OCI-LY3 (cell line): ENCODE measurements around the gene TMEM232.

Experiments
- H2AFZ ChIP-seq: fragments of 200-600, 300-600 bp; shearing (Covaris generic); 2 replicates; pipeline ENCODE4 v1.6.0; 2014; ENCODE audit warnings: antibody characterized with exemption, low read depth, low read length
- H3K27ac ChIP-seq: fragments of 200-600, 300-600 bp; sonication (generic); 2 replicates; pipeline ENCODE4 v1.5.1; 2014; ENCODE audit warnings: mild to moderate bottlenecking, low read length, moderate library complexity, mixed read lengths
- H3K27me3 ChIP-seq: fragments of 200-600, 300-600 bp; sonication (generic); 2 replicates; pipeline ENCODE4 v1.6.1; 2014; ENCODE audit warnings: low read depth, low read length, mixed read lengths
- H3K36me3 ChIP-seq: fragments of 200-600, 300-600 bp; sonication (generic); replicated peaks from 2 replicates; pipeline ENCODE3; 2014; ENCODE audit warnings: low read depth, low read length, mixed read lengths
- H3K4me1 ChIP-seq: fragments of 300-600, 200-600 bp; sonication (generic); 2 replicates; pipeline ENCODE4 v1.6.1; 2014; ENCODE audit warnings: low read length, mixed read lengths
- H3K4me2 ChIP-seq: fragments of 200-600, 300-600 bp; sonication (generic); 2 replicates; pipeline ENCODE4 v1.6.1; 2014; ENCODE audit warnings: low read length, mixed read lengths
- H3K4me3 ChIP-seq: fragments of 300-600, 200-600 bp; sonication (generic); 2 replicates; pipeline ENCODE4 v1.5.1; 2014; ENCODE audit warnings: antibody characterized with exemption, mild to moderate bottlenecking, low read length, moderate library complexity
- H3K79me2 ChIP-seq: fragments of 300-600, 200-600 bp; shearing (Covaris generic); 2 replicates; pipeline ENCODE4 v1.6.1; 2014; ENCODE audit warnings: mild to moderate bottlenecking, low read length, mixed read lengths
- H3K9ac ChIP-seq: fragments of 300-600, 200-600 bp; shearing (Covaris generic); 2 replicates; pipeline ENCODE4 v1.6.0; 2014; ENCODE audit warnings: mild to moderate bottlenecking, low read length, moderate library complexity
- H3K9me3 ChIP-seq: fragments of 200-600, 300-600 bp; shearing (Covaris generic); 2 replicates; pipeline ENCODE4 v1.6.1; 2014; ENCODE audit warnings: low read length, mixed read lengths; ENCODE audit not compliant: insufficient read depth
- H4K20me1 ChIP-seq: fragments of 200-600, 300-600 bp; sonication (generic); 2 replicates; pipeline ENCODE4 v1.6.1; 2016; ENCODE audit warnings: low read length, mixed read lengths; ENCODE audit not compliant: insufficient read depth
- CTCF ChIP-seq: fragments of 200-600, 300-600 bp; sonication (generic); IDR thresholded peaks from 2 replicates; pipeline ENCODE4 v1.5.1; 2014; ENCODE audit warnings: antibody characterized with exemption, low read length, low read depth
- EZH2phosphoT487 ChIP-seq: fragments of 200-600 bp; shearing (Covaris generic); IDR thresholded peaks from 2 replicates; pipeline ENCODE4 v1.6.1; 2018; ENCODE audit warnings: antibody characterized with exemption, mixed run types, low read depth

The TMEM232 gene

GRCh38 chr5:110665184-110665726, 61.2 kb downstream of the TMEM232 start:
- no peaks in the 10 kb centered on the region for H3K79me2 ChIP-seq
- no peaks in the 10 kb centered on the region for H3K27me3 ChIP-seq
- no peak overlapping the region for H3K4me2 ChIP-seq
- H4K20me1 ChIP-seq = no peaks in the 10 kb centered on the region
- no peak overlapping the region for H3K4me3 ChIP-seq
- H3K4me1 ChIP-seq = peaks cover 3% of the 10 kb centered on the region; the same call in 1 of the 2 replicates
- TF ChIP-seq CTCF (no peak), EZH2phosphoT487 (no peak)
- H3K9me3 ChIP-seq = no peaks in the 10 kb centered on the region
- H3K27ac ChIP-seq = no peak overlapping the region
- H3K9ac ChIP-seq = no peak overlapping the region
- H2AFZ ChIP-seq = no peak overlapping the region
- H3K36me3 ChIP-seq = no peaks in the 10 kb centered on the region

GRCh38 chr5:110663525-110663924, 62.9 kb downstream of the TMEM232 start:
- Histone ChIP-seq H3K4me3 (no peak overlapping the region), H3K27ac (no peak overlapping the region), H4K20me1 (no peaks in the 10 kb centered on the region), H3K27me3 (no peaks in the 10 kb centered on the region), H2AFZ (no peak overlapping the region), H3K4me2 (no peak overlapping the region), H3K79me2 (no peaks in the 10 kb centered on the region), H3K9me3 (no peaks in the 10 kb centered on the region), H3K36me3 (no peaks in the 10 kb centered on the region), H3K4me1 (peaks cover 3% of the 10 kb centered on the region; the same call in 1 of the 2 replicates), H3K9ac (no peak overlapping the region)
- no peak for TF ChIP-seq CTCF

- H3K4me3 ChIP-seq = no peak overlapping the region
- H3K79me2 ChIP-seq = no peaks in the 10 kb centered on the region
- no peak overlapping the region for H3K27ac ChIP-seq
- no peaks in the 10 kb centered on the region for H4K20me1 ChIP-seq
- H3K4me2 ChIP-seq = peak overlapping the region; percentile 14; the same call in 1 of the 2 replicates
- H3K4me1 ChIP-seq = peaks cover 5% of the 10 kb centered on the region; the same call in 1 of the 2 replicates
- H3K27me3 ChIP-seq = no peaks in the 10 kb centered on the region
- H2AFZ ChIP-seq = peak overlapping the region; percentile 0; the same call in 1 of the 2 replicates
- H3K9me3 ChIP-seq = no peaks in the 10 kb centered on the region
- no peaks in the 10 kb centered on the region for H3K36me3 ChIP-seq
- no peak overlapping the region for H3K9ac ChIP-seq
- TF ChIP-seq EZH2phosphoT487 (no peak), CTCF (no peak)
Observed at GRCh38 chr5:110658006-110658405, 68.5 kb downstream of the TMEM232 start.

- Histone ChIP-seq H3K79me2 (no peaks in the 10 kb centered on the region), H3K4me2 (no peak overlapping the region), H4K20me1 (no peaks in the 10 kb centered on the region), H3K9me3 (no peaks in the 10 kb centered on the region), H2AFZ (no peak overlapping the region), H3K4me1 (peaks cover 5% of the 10 kb centered on the region; the same call in 1 of the 2 replicates), H3K27ac (no peak overlapping the region), H3K4me3 (no peak overlapping the region), H3K36me3 (no peaks in the 10 kb centered on the region), H3K9ac (no peak overlapping the region), H3K27me3 (no peaks in the 10 kb centered on the region)
- TF ChIP-seq EZH2phosphoT487 = no peak
- no peak for TF ChIP-seq CTCF
Observed at GRCh38 chr5:110653231-110653970, 73.1 kb downstream of the TMEM232 start.
